Astrocyte (in vitro differentiated cells and primary cell): ENCODE measurements around the gene TEDC1. TPM values are rescaled to one million over a fixed set of nuclear protein-coding genes. Genes with fewer than 3 reads are reported as not detected.

ENCODE experiments used
- DNase-seq: peaks from one replicate; pipeline ENCODE4 v3.0.0-alpha.2; 2010; ENCODE audit warnings: low read depth
- FAIRE-seq: peaks from 2 replicates; lab custom pipeline; 2011; peaks lifted over from hg19 to GRCh38; lab: Jason Lieb, UNC
- H2AFZ ChIP-seq: 2 replicates; pipeline ENCODE4 v1.6.0; 2012; ENCODE audit warnings: low read depth, low read length, inconsistent platforms
- H3K27ac ChIP-seq: 2 replicates; pipeline ENCODE4 v1.5.1; 2011; ENCODE audit warnings: low read depth, low read length, inconsistent platforms
- H3K27me3 ChIP-seq: 2 replicates; pipeline ENCODE4 v1.6.0; 2011; ENCODE audit warnings: low read length, inconsistent platforms; ENCODE audit not compliant: insufficient read depth
- H3K36me3 ChIP-seq: 2 replicates; pipeline ENCODE4 v1.5.1; 2011; ENCODE audit warnings: low read length, inconsistent platforms; ENCODE audit not compliant: insufficient read depth
- H3K4me1 ChIP-seq: 2 replicates; pipeline ENCODE4 v1.5.1; 2011; ENCODE audit warnings: low read length, inconsistent platforms; ENCODE audit not compliant: insufficient read depth
- H3K4me2 ChIP-seq: 2 replicates; pipeline ENCODE4 v1.6.0; 2012; ENCODE audit warnings: low read length, inconsistent platforms
- H3K4me3 ChIP-seq: 2 replicates; pipeline ENCODE4 v1.5.1; 2011; ENCODE audit warnings: low read depth, mild to moderate bottlenecking, low read length, inconsistent platforms; ENCODE audit not compliant: insufficient read depth
- H3K79me2 ChIP-seq: 2 replicates; pipeline ENCODE4 v1.6.0; 2012; ENCODE audit warnings: mild to moderate bottlenecking, low read length, inconsistent platforms; ENCODE audit not compliant: insufficient read depth
- H3K9ac ChIP-seq: 2 replicates; pipeline ENCODE4 v1.6.0; 2012; ENCODE audit warnings: mild to moderate bottlenecking, low read length, inconsistent platforms
- H3K9me3 ChIP-seq: 2 replicates; pipeline ENCODE4 v1.5.1; 2012; ENCODE audit warnings: low read depth, mild to moderate bottlenecking, low read length, inconsistent platforms; ENCODE audit not compliant: insufficient read depth
- H4K20me1 ChIP-seq: 2 replicates; pipeline ENCODE4 v1.6.0; 2012; ENCODE audit warnings: low read length, inconsistent platforms; ENCODE audit not compliant: insufficient read depth
- H3K27ac Mint-ChIP-seq: one replicate; pipeline ENCODE4 v1.8.0; 2021; ENCODE audit warnings: mild to moderate bottlenecking, mixed read lengths; ENCODE audit not compliant: unreplicated experiment
- H3K27me3 Mint-ChIP-seq: one replicate; pipeline ENCODE4 v1.8.0; 2021; ENCODE audit warnings: low read depth, mixed read lengths; ENCODE audit not compliant: unreplicated experiment
- H3K36me3 Mint-ChIP-seq: one replicate; pipeline ENCODE4 v1.8.0; 2021; ENCODE audit warnings: low read depth, mixed read lengths; ENCODE audit not compliant: unreplicated experiment
- H3K4me1 Mint-ChIP-seq: one replicate; pipeline ENCODE4 v1.8.0; 2021; ENCODE audit warnings: low read depth, mixed read lengths; ENCODE audit not compliant: unreplicated experiment
- H3K4me3 Mint-ChIP-seq: one replicate; pipeline ENCODE4 v1.8.0; 2021; ENCODE audit warnings: mild to moderate bottlenecking, moderate library complexity, mixed read lengths; ENCODE audit not compliant: unreplicated experiment
- H3K9me3 Mint-ChIP-seq: one replicate; pipeline ENCODE4 v1.8.0; 2021; ENCODE audit warnings: mild to moderate bottlenecking, mixed read lengths; ENCODE audit not compliant: unreplicated experiment
- EZH2 ChIP-seq: IDR thresholded peaks from 2 replicates; pipeline ENCODE4 v1.6.1; 2012; ENCODE audit warnings: mild to moderate bottlenecking, low read length, inconsistent platforms; ENCODE audit not compliant: insufficient read depth
- total RNA-seq: library from RNA; stranded (reverse); gene quantifications from 2 replicates; pipeline ENCODE4 v1.2.1, GENCODE V29; 2021
- TF ChIP-seq, protein P1 (sequence below): IDR thresholded peaks from 2 replicates; pipeline ENCODE4 v1.5.1; 2011; ENCODE audit warnings: low read depth, mild to moderate bottlenecking, inconsistent platforms, low read length, moderate library complexity; ENCODE audit not compliant: insufficient read depth

Gene TEDC1
- total RNA-seq, 1 donor from 2014 or later, result 5.5 TPM

DNA sequence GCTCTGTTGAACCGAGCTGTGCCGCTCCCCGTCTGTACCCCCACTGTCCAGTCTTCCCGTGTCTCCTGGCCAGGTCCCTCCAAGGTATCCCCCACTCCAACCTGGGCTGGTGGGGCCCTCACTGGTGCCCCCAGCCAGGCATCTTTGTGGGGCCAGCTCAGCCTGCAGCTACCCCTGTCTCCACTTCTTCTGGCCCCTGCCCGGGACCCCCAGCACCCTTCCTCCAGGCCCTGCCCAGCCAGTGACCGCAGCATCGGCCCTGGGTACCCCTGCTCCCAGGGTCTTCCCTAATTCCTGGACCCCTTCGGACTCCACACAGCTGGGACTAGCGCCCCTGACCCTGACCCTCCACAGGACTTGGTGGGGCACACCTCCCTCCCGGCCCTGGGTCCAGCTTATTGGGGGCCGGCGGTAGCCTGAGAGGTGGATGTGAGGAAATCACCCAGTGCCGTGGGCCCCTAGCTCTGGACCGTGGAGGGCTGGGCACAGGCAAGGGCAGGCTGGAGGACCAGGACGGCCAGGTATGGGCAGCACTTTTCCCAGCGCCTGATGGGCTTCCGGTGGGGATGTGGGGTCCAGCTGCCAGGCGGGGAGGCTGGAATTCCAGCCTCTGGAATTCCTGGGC lies 8.4 kb upstream of the TEDC1 start:
- TF ChIP-seq, protein P1, sequence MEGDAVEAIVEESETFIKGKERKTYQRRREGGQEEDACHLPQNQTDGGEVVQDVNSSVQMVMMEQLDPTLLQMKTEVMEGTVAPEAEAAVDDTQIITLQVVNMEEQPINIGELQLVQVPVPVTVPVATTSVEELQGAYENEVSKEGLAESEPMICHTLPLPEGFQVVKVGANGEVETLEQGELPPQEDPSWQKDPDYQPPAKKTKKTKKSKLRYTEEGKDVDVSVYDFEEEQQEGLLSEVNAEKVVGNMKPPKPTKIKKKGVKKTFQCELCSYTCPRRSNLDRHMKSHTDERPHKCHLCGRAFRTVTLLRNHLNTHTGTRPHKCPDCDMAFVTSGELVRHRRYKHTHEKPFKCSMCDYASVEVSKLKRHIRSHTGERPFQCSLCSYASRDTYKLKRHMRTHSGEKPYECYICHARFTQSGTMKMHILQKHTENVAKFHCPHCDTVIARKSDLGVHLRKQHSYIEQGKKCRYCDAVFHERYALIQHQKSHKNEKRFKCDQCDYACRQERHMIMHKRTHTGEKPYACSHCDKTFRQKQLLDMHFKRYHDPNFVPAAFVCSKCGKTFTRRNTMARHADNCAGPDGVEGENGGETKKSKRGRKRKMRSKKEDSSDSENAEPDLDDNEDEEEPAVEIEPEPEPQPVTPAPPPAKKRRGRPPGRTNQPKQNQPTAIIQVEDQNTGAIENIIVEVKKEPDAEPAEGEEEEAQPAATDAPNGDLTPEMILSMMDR, result no peak
- no peak for TF ChIP-seq EZH2
- peaks cover 12% of the 10 kb centered on the region for H3K4me1 Mint-ChIP-seq
- Histone ChIP-seq H3K27me3 (peaks cover 12% of the 10 kb centered on the region), H4K20me1 (no peaks in the 10 kb centered on the region), H3K9ac (peak overlapping the region; percentile 97), H3K4me2 (peak overlapping the region; percentile 90), H3K27ac (peak overlapping the region; percentile 99), H3K4me1 (peaks cover 23% of the 10 kb centered on the region), H3K36me3 (no peaks in the 10 kb centered on the region), H3K4me3 (no peak overlapping the region), H3K79me2 (no peaks in the 10 kb centered on the region), H2AFZ (no peak overlapping the region), H3K9me3 (no peaks in the 10 kb centered on the region)
- H3K36me3 Mint-ChIP-seq, result peaks cover 3% of the 10 kb centered on the region
- H3K4me3 Mint-ChIP-seq, result peak overlapping the region; percentile 14
- H3K27ac Mint-ChIP-seq, result peak overlapping the region; percentile 99
- peaks cover 6% of the 10 kb centered on the region for H3K27me3 Mint-ChIP-seq
- no peak for FAIRE-seq
- no peak for DNase-seq
- H3K9me3 Mint-ChIP-seq, result no peaks in the 10 kb centered on the region

DNA sequence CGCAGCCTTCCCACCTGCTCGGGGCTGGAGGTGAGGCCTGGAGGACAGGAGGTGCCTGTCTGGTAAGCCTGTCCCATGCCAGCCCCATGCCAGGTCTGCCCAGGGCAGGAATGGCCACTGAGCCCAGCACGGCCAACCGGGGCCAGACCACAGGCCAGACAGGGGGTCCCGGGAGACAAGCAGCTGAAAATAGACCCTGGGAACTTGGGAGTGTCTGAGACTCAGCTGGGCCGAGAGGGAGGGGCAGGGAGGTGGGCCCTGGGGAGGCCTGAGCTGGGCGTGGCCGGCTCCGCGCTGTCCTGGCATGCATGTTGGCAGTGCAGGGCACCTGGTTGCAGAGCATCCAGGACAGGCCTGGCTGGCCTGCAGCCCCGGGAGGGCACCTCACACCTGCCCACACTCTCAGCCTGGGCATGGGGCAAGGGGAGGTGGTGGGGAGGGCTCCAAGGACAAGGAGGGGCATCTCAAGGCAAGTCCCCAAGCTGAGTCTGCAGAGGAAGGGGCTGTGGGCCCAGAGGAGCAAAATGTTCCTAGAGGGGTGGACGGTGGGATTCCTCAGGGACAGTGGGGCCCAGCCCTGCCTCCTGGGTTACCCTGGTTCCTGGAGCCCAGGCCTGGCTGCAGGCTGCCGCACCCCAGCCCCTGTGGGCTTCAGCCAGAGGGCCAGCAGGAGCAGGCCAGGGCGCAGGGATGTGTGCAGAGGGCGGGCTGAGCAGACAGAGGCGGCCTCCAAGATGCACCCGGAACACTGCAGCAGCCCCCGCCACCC lies 7.6 kb upstream of the TEDC1 start:
- DNase-seq (no peak), FAIRE-seq (no peak)
- TF ChIP-seq, protein P1, result no peak
- Histone ChIP-seq H3K4me3 (no peak overlapping the region), H2AFZ (no peak overlapping the region), H3K4me2 (no peak overlapping the region), H3K9ac (no peak overlapping the region), H4K20me1 (no peaks in the 10 kb centered on the region), H3K79me2 (no peaks in the 10 kb centered on the region), H3K27me3 (peaks cover 13% of the 10 kb centered on the region), H3K4me1 (peaks cover 23% of the 10 kb centered on the region), H3K27ac (no peak overlapping the region), H3K9me3 (no peaks in the 10 kb centered on the region), H3K36me3 (no peaks in the 10 kb centered on the region)
- peaks cover 3% of the 10 kb centered on the region for H3K36me3 Mint-ChIP-seq
- no peaks in the 10 kb centered on the region for H3K9me3 Mint-ChIP-seq
- H3K4me3 Mint-ChIP-seq, result no peak overlapping the region
- peaks cover 8% of the 10 kb centered on the region for H3K27me3 Mint-ChIP-seq
- no peak overlapping the region for H3K27ac Mint-ChIP-seq
- peaks cover 12% of the 10 kb centered on the region for H3K4me1 Mint-ChIP-seq
